IMR-90 (cell line): Measurements from ENCODE around the gene HLA-DQA1. TPM values are rescaled to one million over a fixed set of nuclear protein-coding genes. Genes with fewer than 3 reads are reported as not detected.
A peak's percentile ranks its signal among the peaks of the same experiment; 100 is the strongest.

Experiments
- ATAC-seq: fragments of 200-7000 bp; cut with Tn5 transposase; 2 replicates; pipeline ENCODE4 v1.9.1; 2020; ENCODE audit warnings: low read depth, mild to moderate bottlenecking, moderate library complexity
- BruUV-seq: library from RNA; stranded (reverse); fragments of 400-500 nt; replicated peaks from 2 replicates; lab custom pipeline; 2021; lab: Mats Ljungman, UMichigan
- CTCF ChIA-PET: fragments of 300-600 bp; formaldehyde crosslinking; extraction: SDS; loops from one replicate; lab custom pipeline; 2021; ENCODE audit warnings: antibody characterized with exemption; lab: Yijun Ruan, JAX
- POLR2A ChIA-PET: fragments of 300-600 bp; sonication (Branson Sonifier 250); formaldehyde crosslinking; loops from one replicate; lab custom pipeline; 2022; ENCODE audit warnings: antibody characterized with exemption; ENCODE audit not compliant: unreplicated experiment; lab: Charles Lee
- DNase-seq: peaks from one replicate; pipeline ENCODE4 v3.0.0; 2013
- H2AFZ ChIP-seq: replicated peaks from 2 replicates; pipeline ENCODE3; 2013; ENCODE audit warnings: low read length, mild to moderate bottlenecking; ENCODE audit not compliant: poor library complexity
- H2AK5ac ChIP-seq: 2 replicates; pipeline ENCODE4 v1.6.1; 2013; ENCODE audit warnings: low read depth, low read length, inconsistent platforms
- H2AK9ac ChIP-seq: replicated peaks from 2 replicates; pipeline ENCODE3; 2013; ENCODE audit warnings: mild to moderate bottlenecking, low read depth, low read length, moderate library complexity; ENCODE audit not compliant: poor library complexity
- H2BK120ac ChIP-seq: 2 replicates; pipeline ENCODE4 v1.6.1; 2013; ENCODE audit warnings: low read depth, low read length, inconsistent platforms
- H2BK15ac ChIP-seq: 3 replicates; pipeline ENCODE4 v1.6.1; 2013; ENCODE audit warnings: low read depth, low read length, inconsistent platforms
- H2BK20ac ChIP-seq: 2 replicates; pipeline ENCODE4 v1.6.1; 2013; ENCODE audit warnings: low read depth, mild to moderate bottlenecking, inconsistent platforms, low read length, moderate library complexity
- H2BK5ac ChIP-seq: 2 replicates; pipeline ENCODE4 v1.6.1; 2013; ENCODE audit warnings: mild to moderate bottlenecking, low read depth, low read length, inconsistent platforms; ENCODE audit not compliant: poor library complexity, severe bottlenecking
- H3K14ac ChIP-seq: replicated peaks from 2 replicates; pipeline ENCODE4 v1.6.1; 2013; ENCODE audit warnings: low read depth, low read length, inconsistent platforms
- H3K18ac ChIP-seq: 2 replicates; pipeline ENCODE4 v1.6.1; 2013; ENCODE audit warnings: low read depth, low read length, control low read depth
- H3K23ac ChIP-seq: 2 replicates; pipeline ENCODE4 v1.6.1; 2013; ENCODE audit warnings: low read depth, low read length, inconsistent platforms
- H3K27ac ChIP-seq: 2 replicates; pipeline ENCODE4 v1.5.1; 2013; ENCODE audit warnings: mild to moderate bottlenecking, control low read depth, low read length; ENCODE audit not compliant: insufficient read depth
- H3K27me3 ChIP-seq: 2 replicates; pipeline ENCODE4 v1.6.1; 2013; ENCODE audit warnings: low read length; ENCODE audit not compliant: control insufficient read depth, insufficient read depth
- H3K36me3 ChIP-seq: 2 replicates; pipeline ENCODE4 v1.6.1; 2013; ENCODE audit warnings: low read length, mixed read lengths; ENCODE audit not compliant: control insufficient read depth, insufficient read depth
- H3K4ac ChIP-seq: 2 replicates; pipeline ENCODE4 v1.6.1; 2013; ENCODE audit warnings: low read depth, low read length, inconsistent platforms
- H3K4me1 ChIP-seq: 2 replicates; pipeline ENCODE4 v1.6.1; 2013; ENCODE audit warnings: low read length, mixed read lengths; ENCODE audit not compliant: control insufficient read depth, insufficient read depth
- H3K4me2 ChIP-seq: 2 replicates; pipeline ENCODE4 v1.6.1; 2013; ENCODE audit warnings: low read depth, mild to moderate bottlenecking, control low read depth, low read length, moderate library complexity
- H3K4me3 ChIP-seq: 2 replicates; pipeline ENCODE4 v1.5.1; 2013; ENCODE audit warnings: low read depth, mild to moderate bottlenecking, control low read depth, low read length, moderate library complexity; ENCODE audit not compliant: insufficient read depth
- H3K56ac ChIP-seq: 2 replicates; pipeline ENCODE4 v1.6.1; 2013; ENCODE audit warnings: low read length, inconsistent platforms; ENCODE audit not compliant: insufficient read depth; ENCODE audit errors: extremely low read depth
- H3K79me1 ChIP-seq, 2 experiments: 2 replicates each; pipeline ENCODE4 v1.6.1; 2013; ENCODE audit warnings: low read length in 2 of 2, inconsistent platforms in 1 of 2, low read depth in 1 of 2
- H3K9ac ChIP-seq: 2 replicates; pipeline ENCODE4 v1.6.1; 2013; ENCODE audit warnings: low read depth, low read length, control low read depth
- H3K9me1 ChIP-seq: 2 replicates; pipeline ENCODE4 v1.6.1; 2013; ENCODE audit warnings: low read length, inconsistent platforms; ENCODE audit not compliant: insufficient read depth
- H3K9me3 ChIP-seq: 2 replicates; pipeline ENCODE4 v1.6.1; 2013; ENCODE audit warnings: low read length; ENCODE audit not compliant: control insufficient read depth, insufficient read depth
- H4K20me1 ChIP-seq: 2 replicates; pipeline ENCODE4 v1.6.1; 2013; ENCODE audit warnings: low read length, inconsistent platforms; ENCODE audit not compliant: insufficient read depth
- H4K5ac ChIP-seq: 2 replicates; pipeline ENCODE4 v1.6.1; 2013; ENCODE audit warnings: mild to moderate bottlenecking, low read depth, low read length, control low read depth
- H4K8ac ChIP-seq, 2 experiments: 2 replicates each; pipeline ENCODE4 v1.6.1; 2013; ENCODE audit warnings: low read depth in 2 of 2, low read length in 2 of 2, control low read depth in 1 of 2, inconsistent platforms in 1 of 2
- H4K91ac ChIP-seq: 2 replicates; pipeline ENCODE4 v1.6.1; 2013; ENCODE audit warnings: low read depth, low read length, inconsistent platforms; ENCODE audit not compliant: insufficient read depth
- CTCF ChIP-seq: conservative IDR thresholded peaks from 2 replicates; pipeline ENCODE4 v1.5.1; 2012; ENCODE audit warnings: mild to moderate bottlenecking, low read depth, low read length, improper control_type of control experiment
- RFX5 ChIP-seq: IDR thresholded peaks from 2 replicates; pipeline ENCODE4 v1.8.0; 2012; ENCODE audit warnings: low read depth, mild to moderate bottlenecking, low read length, moderate library complexity
- WGBS, 2 experiments: methylation state at CpG; one replicate each; pipeline versions ENCODE4 v1.1.5 to v1.1.7; 2013; ENCODE audit warnings: missing lambda C conversion rate in 2 of 2; ENCODE audit not compliant: insufficient read length in 1 of 2; ENCODE audit errors: extremely low coverage in 2 of 2; 5-methylcytosine and 5-hydroxymethylcytosine counted together
- dilution Hi-C: fragments of 300-500 bp; cut with HindIII; formaldehyde crosslinking; loops from one replicate; pipeline ENCODE4 v1.14.3; 2018; ENCODE audit warnings: low sequenced_read_pairs; ENCODE audit not compliant: unreplicated experiment
- in situ Hi-C: fragments of 300-500 bp; cut with MboI; formaldehyde crosslinking; loops from 3 replicates; pipeline ENCODE4 v1.14.3; 2019; ENCODE audit warnings: low sequenced_read_pairs, inconsistent platforms, mixed read lengths
- intact Hi-C: fragments of 100-400 bp; cut with micrococcal nuclease; formaldehyde crosslinking; loops from 2 replicates; pipeline ENCODE4 v1.10.0; 2022
- polyA plus RNA-seq, 3 experiments: library from polyadenylated mRNA; depleted of rRNA; stranded (reverse); fragments of >200 nt; gene quantifications; 2 replicates each; pipeline ENCODE4 v1.2.3, GENCODE V29; 2012; ENCODE audit warnings: low replicate concordance in 1 of 3
- total RNA-seq: library from RNA; depleted of rRNA; stranded (reverse); fragments of >200 nt; gene quantifications from 2 replicates; pipeline ENCODE4 v1.2.3, GENCODE V29; 2012

The HLA-DQA1 gene
- total and polyA plus RNA-seq, 2 of the 4 experiments (the other 2 are of a cell fraction): not detected

- Histone ChIP-seq H3K56ac (no peak overlapping the region), H3K27ac (no peak overlapping the region), H3K9ac (no peak overlapping the region), H2AK5ac (no peak overlapping the region), H3K4me2 (no peak overlapping the region), H3K18ac (no peak overlapping the region), H3K27me3 (no peaks in the 10 kb centered on the region), H2AK9ac (no peak overlapping the region), H2BK120ac (no peak overlapping the region), H4K5ac (no peak overlapping the region), H2BK20ac (no peak overlapping the region), H3K4ac (no peak overlapping the region), H4K91ac (no peak overlapping the region), H3K4me1 (no peaks in the 10 kb centered on the region), H3K79me1 (no peaks in the 10 kb centered on the region), H3K4me3 (no peak overlapping the region), H4K20me1 (no peaks in the 10 kb centered on the region), H3K9me1 (no peaks in the 10 kb centered on the region), H4K8ac (no peak overlapping the region), H3K9me3 (no peaks in the 10 kb centered on the region), H3K14ac (no peak overlapping the region), H2AFZ (no peak overlapping the region), H2BK15ac (no peak overlapping the region), H3K23ac (no peak overlapping the region), H2BK5ac (no peak overlapping the region), H3K36me3 (no peaks in the 10 kb centered on the region)
- ATAC-seq (no peak), DNase-seq (peak; percentile 19)
- in situ Hi-C loops: no loop called here
- dilution Hi-C loops: no loop called here
- no TSS peak for BruUV-seq
- intact Hi-C loops: loop anchor here (10.0 kb wide), 1 partner anchor 197 kb away; no protein-coding TSS in a partner anchor
- POLR2A ChIA-PET: no interaction called here
- WGBS, 2 experiments: 67% methylated on average over 1 of the region's 5 CpGs; no CpG with 5 or more reads in 1 of the 2 experiments
- CTCF ChIA-PET: no interaction called here
- TF ChIP-seq CTCF: no peak
- TF ChIP-seq RFX5: peak; percentile 68
These were observed 31.1 kb downstream of the HLA-DQA1 start for GRCh38 chr6:32668226-32668747.
